Peyer's patch (tissue), 4 donors: ENCODE results near the gene CNOT4. TPM values are rescaled to one million over a fixed set of nuclear protein-coding genes. Genes with fewer than 3 reads are reported as not detected.

Experiments used
- total RNA-seq, 4 donors: library from RNA; depleted of rRNA; stranded (reverse); fragments of >200 nt; gene quantifications; one replicate each; pipeline ENCODE4 v1.1.0, GENCODE V29; 2016

The CNOT4 gene
- total RNA-seq, 4 donors from 2014 or later = 20.2 to 35.5 (median 24.1) TPM

Other genes with a start within 250 kb of the CNOT4 start
- gene NUP205, start 47.8 kb upstream of the CNOT4 start, total RNA-seq = 10 to 100 TPM; 19.4 to 51.2 (median 23.3) TPM
- 10 to 100 TPM; 17.3 to 26.2 (median 18.2) TPM for gene STMP1, start 152.4 kb upstream of the CNOT4 start, total RNA-seq
- not detected for gene SLC13A4, start 218.1 kb upstream of the CNOT4 start, total RNA-seq
- 1 to 10 TPM in 2 of 4 donors, not detected in 2; 3.3 to 4.4 TPM for gene FAM180A, start 238.7 kb upstream of the CNOT4 start, total RNA-seq